ENCODE measurements around the gene BBLN. TPM values are rescaled to one million over a fixed set of nuclear protein-coding genes. Genes with fewer than 3 reads are reported as not detected.

Gene BBLN
- total RNA-seq, 1 experiment from 2014 or later = 74.9 TPM

- no peaks in the 10 kb centered on the region for H3K9me3 ChIP-seq (ENCODE audit: control insufficient read depth, low read depth, low read length)
- no peak overlapping the region for H3K56ac ChIP-seq (ENCODE audit: insufficient read length, low read depth, low read length)
- H2AK5ac ChIP-seq (ENCODE audit: insufficient read length, low read length) = no peak overlapping the region
- H2BK120ac ChIP-seq (ENCODE audit: low read depth, low read length, poor library complexity, severe bottlenecking) = no peak overlapping the region
- H3K4ac ChIP-seq (ENCODE audit: low read depth, low read length) = no peak overlapping the region
- no peaks in the 10 kb centered on the region for H3K27me3 ChIP-seq (ENCODE audit: insufficient read depth, low read length)
- Mint-ChIP-seq H3K9me3 (no peaks in the 10 kb centered on the region), H3K27ac (no peak overlapping the region), H3K4me3 (no peak overlapping the region), H3K4me1 (peaks cover 6% of the 10 kb centered on the region in 2 experiments; a peak in 3 of 4 replicates), H3K36me3 (ENCODE audit: insufficient read depth in 1 of 3, low read depth in 3 of 3) (no peaks in the 10 kb centered on the region), H3K27me3 (ENCODE audit: low read depth) (peaks cover 1% of the 10 kb centered on the region; the same call in 1 of the 2 replicates)
- H3K23me2 ChIP-seq (ENCODE audit: insufficient read length, low read depth, low read length, poor library complexity, severe bottlenecking) = no peaks in the 10 kb centered on the region
- no peak overlapping the region; the same call in 1 of the 2 replicates for H3K14ac ChIP-seq (ENCODE audit: insufficient read depth, low read length)
- no peak overlapping the region for H3K18ac ChIP-seq (ENCODE audit: insufficient read length, low read depth, low read length)
- no peak overlapping the region for H3K9ac ChIP-seq (ENCODE audit: extremely low read depth, insufficient read length, low read length)
- H3K23ac ChIP-seq (ENCODE audit: insufficient read length, low read depth, low read length) = no peak overlapping the region
- H4K5ac ChIP-seq (ENCODE audit: insufficient read length, low read depth, low read length) = no peak overlapping the region
- no peak for DNase-seq
- H2BK20ac ChIP-seq (ENCODE audit: low read depth, low read length, poor library complexity, severe bottlenecking) = no peak overlapping the region
- no peak overlapping the region for H2BK5ac ChIP-seq (ENCODE audit: insufficient read length, low read length)
- no peaks in the 10 kb centered on the region for H3K79me2 ChIP-seq (ENCODE audit: insufficient read depth, low read length)
- H3K27ac ChIP-seq (ENCODE audit: insufficient read length, low read depth, low read length) = no peak overlapping the region
- H2BK15ac ChIP-seq (ENCODE audit: low read depth, low read length) = no peak overlapping the region
- H3K4me2 ChIP-seq (ENCODE audit: insufficient read depth, insufficient read length, low read length) = no peak overlapping the region
- no peaks in the 10 kb centered on the region for H3K79me1 ChIP-seq (ENCODE audit: insufficient read depth, low read depth, low read length, poor library complexity, severe bottlenecking)
- no peak overlapping the region for H2AFZ ChIP-seq (ENCODE audit: low read length)
- H3K4me1 ChIP-seq (ENCODE audit: insufficient read depth, low read length) = no peaks in the 10 kb centered on the region
- no peaks in the 10 kb centered on the region for H4K20me1 ChIP-seq (ENCODE audit: control insufficient read depth, insufficient read depth, insufficient read length)
- no peak overlapping the region for H4K91ac ChIP-seq (ENCODE audit: insufficient read length, low read depth, low read length)
- WGBS (ENCODE audit: extremely low coverage, insufficient read length, low lambda C conversion rate) = no CpG with 5 or more reads among the region's 22 CpGs
- H2BK12ac ChIP-seq (ENCODE audit: insufficient read length, low read depth, low read length) = no peak overlapping the region
- TF ChIP-seq, protein P1, sequence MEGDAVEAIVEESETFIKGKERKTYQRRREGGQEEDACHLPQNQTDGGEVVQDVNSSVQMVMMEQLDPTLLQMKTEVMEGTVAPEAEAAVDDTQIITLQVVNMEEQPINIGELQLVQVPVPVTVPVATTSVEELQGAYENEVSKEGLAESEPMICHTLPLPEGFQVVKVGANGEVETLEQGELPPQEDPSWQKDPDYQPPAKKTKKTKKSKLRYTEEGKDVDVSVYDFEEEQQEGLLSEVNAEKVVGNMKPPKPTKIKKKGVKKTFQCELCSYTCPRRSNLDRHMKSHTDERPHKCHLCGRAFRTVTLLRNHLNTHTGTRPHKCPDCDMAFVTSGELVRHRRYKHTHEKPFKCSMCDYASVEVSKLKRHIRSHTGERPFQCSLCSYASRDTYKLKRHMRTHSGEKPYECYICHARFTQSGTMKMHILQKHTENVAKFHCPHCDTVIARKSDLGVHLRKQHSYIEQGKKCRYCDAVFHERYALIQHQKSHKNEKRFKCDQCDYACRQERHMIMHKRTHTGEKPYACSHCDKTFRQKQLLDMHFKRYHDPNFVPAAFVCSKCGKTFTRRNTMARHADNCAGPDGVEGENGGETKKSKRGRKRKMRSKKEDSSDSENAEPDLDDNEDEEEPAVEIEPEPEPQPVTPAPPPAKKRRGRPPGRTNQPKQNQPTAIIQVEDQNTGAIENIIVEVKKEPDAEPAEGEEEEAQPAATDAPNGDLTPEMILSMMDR (conservative IDR thresholded peaks at IDR 0.05) = no peak
- no peak overlapping the region for H4K8ac ChIP-seq (replicated peaks; ENCODE audit: insufficient read length, low read depth, low read length)
- H3T11ph ChIP-seq (ENCODE audit: low read length) = no peak overlapping the region
Observed at GRCh38 chr9:128144239-128145181, 15.6 kb upstream of the BBLN start.
